ENCODE data around the gene BCAS3. TPM values are rescaled to one million over a fixed set of nuclear protein-coding genes. Genes with fewer than 3 reads are reported as not detected.

The BCAS3 gene
- total RNA-seq, 2 experiments from 2014 or later = 5.1 to 6.9 TPM

GRCh38 chr17:61384692-61385576 lies 707.3 kb downstream of the BCAS3 start:
- intact Hi-C loops (cut with micrococcal nuclease) = no loop called here
- POLR2A ChIA-PET = no interaction called here
- CTCF ChIA-PET = interaction anchor here (1.0 kb wide), 1 partner anchor 421 kb away, joined by 3 read pairs; no protein-coding TSS in a partner anchor
- DNase-seq (no peak), ATAC-seq (no peak)
- no peaks in the 10 kb centered on the region for H3K4me1 Mint-ChIP-seq (ENCODE audit: low read depth)
- H3K4me3 Mint-ChIP-seq = no peak overlapping the region
- H3K9me3 Mint-ChIP-seq = no peaks in the 10 kb centered on the region
- peaks cover 3% of the 10 kb centered on the region for H3K27me3 Mint-ChIP-seq
- no peak overlapping the region for H3K27ac Mint-ChIP-seq
- H3K36me3 Mint-ChIP-seq (ENCODE audit: low read depth) = no peaks in the 10 kb centered on the region
- TF ChIP-seq CTCF (IDR thresholded peaks at IDR 0.05) = no peak

- DNase-seq (no peak), ATAC-seq (no peak)
- no peaks in the 10 kb centered on the region for H3K9me3 Mint-ChIP-seq
- no peak for TF ChIP-seq CTCF (IDR thresholded peaks at IDR 0.05)
- H3K4me1 Mint-ChIP-seq (ENCODE audit: low read depth) = no peaks in the 10 kb centered on the region
- ChIA-PET CTCF (interaction anchor here (1.0 kb wide), 1 partner anchor 421 kb away, joined by 3 read pairs; no protein-coding TSS in a partner anchor), POLR2A (no interaction called here)
- H3K36me3 Mint-ChIP-seq (ENCODE audit: low read depth) = no peaks in the 10 kb centered on the region
- H3K27ac Mint-ChIP-seq = no peak overlapping the region
- intact Hi-C loops (cut with micrococcal nuclease) = no loop called here
- no peak overlapping the region for H3K4me3 Mint-ChIP-seq
- peaks cover 3% of the 10 kb centered on the region for H3K27me3 Mint-ChIP-seq
Measured at GRCh38 chr17:61385577-61386236, 708.1 kb downstream of the BCAS3 start.

- ChIA-PET CTCF (no interaction called here), POLR2A (no interaction called here)
- no peak for TF ChIP-seq CTCF (IDR thresholded peaks at IDR 0.05)
- H3K4me1 Mint-ChIP-seq (ENCODE audit: low read depth) = no peaks in the 10 kb centered on the region
- ATAC-seq = no peak
- peaks cover 3% of the 10 kb centered on the region for H3K27me3 Mint-ChIP-seq
- no peaks in the 10 kb centered on the region for H3K36me3 Mint-ChIP-seq (ENCODE audit: low read depth)
- intact Hi-C loops (cut with micrococcal nuclease) = no loop called here
- H3K4me3 Mint-ChIP-seq = no peak overlapping the region
- DNase-seq = no peak
- H3K9me3 Mint-ChIP-seq = no peaks in the 10 kb centered on the region
- H3K27ac Mint-ChIP-seq = no peak overlapping the region
Measured at GRCh38 chr17:61386251-61386650, 708.6 kb downstream of the BCAS3 start.

GRCh38 chr17:61387011-61387410 lies 709.4 kb downstream of the BCAS3 start:
- intact Hi-C loops (cut with micrococcal nuclease) = no loop called here
- no peaks in the 10 kb centered on the region for H3K36me3 Mint-ChIP-seq (ENCODE audit: low read depth)
- ChIA-PET POLR2A (no interaction called here), CTCF (interaction anchor here (1.0 kb wide), 1 partner anchor 403 kb away, joined by 3 read pairs; no protein-coding TSS in a partner anchor)
- H3K4me3 Mint-ChIP-seq = no peak overlapping the region
- H3K27ac Mint-ChIP-seq = no peak overlapping the region
- TF ChIP-seq CTCF (IDR thresholded peaks at IDR 0.05) = no peak
- DNase-seq (no peak), ATAC-seq (no peak)
- H3K9me3 Mint-ChIP-seq = no peaks in the 10 kb centered on the region
- H3K4me1 Mint-ChIP-seq (ENCODE audit: low read depth) = no peaks in the 10 kb centered on the region
- H3K27me3 Mint-ChIP-seq = peaks cover 3% of the 10 kb centered on the region

Data from activated CD8-positive, alpha-beta T cell treated with anti-CD3 and anti-CD28 coated beads for 36 hours (primary cell).